IPS-NIHi7 (cell line): Measurements from ENCODE around the gene PABPN1.

Experiments used
- DNase-seq: peaks from one replicate; pipeline ENCODE4 v3.0.0; 2012; ENCODE audit warnings: mixed read lengths; ENCODE audit errors: extremely low spot score

PABPN1 gene

DNA sequence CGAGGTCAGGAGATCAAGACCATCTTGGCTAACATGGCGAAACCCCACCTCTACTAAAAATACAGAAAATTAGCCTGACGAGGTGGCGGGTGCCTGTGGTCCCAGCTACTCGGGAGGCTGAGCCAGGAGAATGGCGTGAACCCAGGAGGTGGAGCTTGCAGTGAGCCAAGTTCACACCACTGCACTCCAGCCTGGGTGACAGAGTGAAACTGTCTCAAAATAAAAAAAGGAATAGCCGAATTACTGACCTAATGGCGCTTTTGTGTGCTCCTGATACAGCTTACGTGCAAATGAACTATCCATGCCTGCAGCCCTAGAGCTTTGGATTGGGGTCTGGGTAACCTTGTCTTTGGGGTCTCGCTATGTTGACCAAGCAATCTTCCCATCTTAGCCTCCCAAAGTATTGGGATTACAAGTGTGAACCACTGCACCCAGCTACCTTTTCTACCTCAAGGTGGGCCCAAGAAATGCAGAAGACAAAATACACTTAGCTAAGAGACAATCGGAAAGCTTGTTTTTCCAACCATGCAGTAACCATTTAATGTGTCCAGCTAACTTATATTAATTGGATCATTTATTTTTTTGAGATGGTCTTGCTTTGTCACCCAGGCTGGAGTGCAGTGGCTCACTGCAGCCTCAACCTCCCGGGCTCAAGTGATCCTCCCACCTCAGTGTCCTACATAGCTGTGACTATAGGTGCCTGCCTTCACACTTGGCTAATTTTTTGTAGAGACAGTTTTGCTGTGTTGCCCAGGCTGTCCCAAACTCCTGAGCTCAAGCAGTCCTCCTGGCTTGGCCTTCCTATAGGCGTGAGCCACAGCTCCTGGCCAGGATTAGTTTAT is 5.5 kb downstream of the PABPN1 start:
- no peak for DNase-seq

DNA sequence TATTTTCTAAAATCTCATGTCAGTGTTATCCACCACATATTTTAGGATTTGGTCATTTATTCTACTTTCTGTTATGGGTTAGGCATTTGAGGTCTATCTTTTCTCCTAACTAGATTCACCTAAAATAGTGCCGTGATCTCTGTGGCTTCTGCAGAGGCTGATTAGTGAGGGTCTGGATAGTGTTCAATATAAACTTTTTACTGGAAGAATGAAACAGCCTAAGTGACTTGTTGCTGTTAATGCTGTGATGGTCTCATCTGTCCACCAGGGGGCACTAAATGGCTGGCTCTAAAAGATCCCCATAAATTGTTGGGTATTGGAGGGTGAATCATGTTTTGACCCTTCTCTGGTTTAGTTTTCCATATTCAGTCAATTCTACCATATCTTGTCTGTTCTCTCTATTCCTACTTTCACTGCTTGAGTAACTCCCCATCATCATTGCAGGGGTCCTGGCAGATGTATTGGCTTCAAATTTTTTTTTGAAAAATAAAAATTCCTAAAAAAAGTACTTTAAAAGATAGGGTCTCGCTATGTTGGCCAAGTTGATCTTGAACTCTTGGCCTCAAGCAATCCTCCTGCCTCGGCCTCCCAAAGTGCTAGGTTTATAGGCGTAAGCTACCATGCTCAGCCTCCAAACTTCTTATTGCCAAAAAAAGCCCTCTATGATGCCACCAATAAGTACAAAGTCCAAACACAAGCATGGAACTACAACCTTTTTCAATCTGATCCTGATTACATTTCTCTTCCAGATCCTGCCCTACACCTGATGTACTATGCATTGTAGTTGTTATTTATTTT is 6.9 kb downstream of the PABPN1 start:
- peak; percentile 78 for DNase-seq

DNA sequence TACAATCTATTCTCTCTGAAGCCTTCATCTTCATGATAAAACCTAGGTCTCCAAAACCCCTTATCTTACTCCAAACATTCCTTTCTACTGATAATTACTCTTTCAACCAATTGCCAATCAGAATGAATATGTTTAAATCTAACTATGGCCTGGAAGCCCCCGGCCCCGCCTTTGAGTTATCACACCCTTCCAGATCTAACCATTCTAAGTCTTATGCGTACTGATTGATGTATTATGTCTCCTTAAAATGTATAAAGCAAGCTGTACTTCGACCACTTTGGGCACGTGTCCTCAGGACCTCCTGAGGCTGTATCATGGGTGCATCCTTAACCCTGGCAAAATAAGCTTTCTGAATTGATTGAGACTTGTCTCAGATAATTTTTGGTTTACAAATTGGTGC is 14.4 kb downstream of the PABPN1 start:
- DNase-seq, result no peak

DNA sequence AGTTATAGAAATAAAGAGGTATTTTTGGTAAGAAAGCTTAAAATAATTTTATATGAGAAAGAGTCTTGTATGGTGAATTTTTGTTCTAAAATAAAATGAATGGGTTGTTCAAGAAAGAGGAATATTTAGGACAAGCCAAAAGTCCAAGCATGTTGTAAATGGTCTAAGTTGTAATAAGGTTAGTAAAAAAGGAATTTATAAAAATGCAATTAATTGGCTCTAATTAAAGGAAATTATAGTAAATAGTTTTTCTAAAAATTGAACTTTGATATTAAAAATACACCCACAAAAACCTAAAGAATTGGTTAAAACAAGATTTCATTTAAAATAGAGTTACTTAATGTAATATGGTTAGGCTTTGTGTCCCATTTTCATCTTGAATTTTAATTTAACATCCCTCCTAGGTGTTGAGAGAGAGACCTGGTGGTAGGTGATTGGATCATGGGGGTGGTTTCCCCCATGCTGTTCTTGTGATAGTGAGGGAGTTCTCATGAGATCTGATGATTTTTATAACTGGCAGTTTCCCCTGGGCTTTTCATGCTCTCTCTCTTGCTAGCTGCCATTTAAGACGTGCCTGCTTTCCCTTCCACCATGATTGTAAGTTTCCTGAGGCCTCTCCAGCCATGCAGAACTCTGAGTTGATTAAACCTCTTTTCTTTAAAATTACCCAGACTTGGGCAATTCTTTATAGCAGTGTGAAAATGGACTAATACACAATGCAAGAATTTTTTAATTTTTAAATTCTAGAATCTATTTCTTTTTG is 18.4 kb downstream of the PABPN1 start:
- no peak for DNase-seq

DNA sequence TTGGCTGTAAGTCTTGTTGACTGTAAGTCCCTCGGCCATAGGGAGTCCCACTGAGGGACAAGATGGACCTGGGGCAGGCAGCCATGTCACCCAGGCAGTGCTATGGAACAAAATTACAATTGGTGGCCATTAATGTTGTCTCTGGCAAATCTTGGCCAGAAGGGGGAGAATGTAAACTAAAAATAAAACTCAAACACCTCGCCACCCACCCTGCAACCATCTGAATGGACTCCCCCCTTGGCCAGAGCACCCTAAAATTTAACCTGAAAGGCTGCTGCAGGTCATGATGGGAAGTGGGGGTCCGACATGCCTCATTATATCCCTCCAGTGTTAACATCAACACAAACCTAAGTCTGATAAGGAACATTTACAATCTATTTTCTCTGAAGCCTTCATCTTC is 23.2 kb downstream of the PABPN1 start:
- no peak for DNase-seq

DNA sequence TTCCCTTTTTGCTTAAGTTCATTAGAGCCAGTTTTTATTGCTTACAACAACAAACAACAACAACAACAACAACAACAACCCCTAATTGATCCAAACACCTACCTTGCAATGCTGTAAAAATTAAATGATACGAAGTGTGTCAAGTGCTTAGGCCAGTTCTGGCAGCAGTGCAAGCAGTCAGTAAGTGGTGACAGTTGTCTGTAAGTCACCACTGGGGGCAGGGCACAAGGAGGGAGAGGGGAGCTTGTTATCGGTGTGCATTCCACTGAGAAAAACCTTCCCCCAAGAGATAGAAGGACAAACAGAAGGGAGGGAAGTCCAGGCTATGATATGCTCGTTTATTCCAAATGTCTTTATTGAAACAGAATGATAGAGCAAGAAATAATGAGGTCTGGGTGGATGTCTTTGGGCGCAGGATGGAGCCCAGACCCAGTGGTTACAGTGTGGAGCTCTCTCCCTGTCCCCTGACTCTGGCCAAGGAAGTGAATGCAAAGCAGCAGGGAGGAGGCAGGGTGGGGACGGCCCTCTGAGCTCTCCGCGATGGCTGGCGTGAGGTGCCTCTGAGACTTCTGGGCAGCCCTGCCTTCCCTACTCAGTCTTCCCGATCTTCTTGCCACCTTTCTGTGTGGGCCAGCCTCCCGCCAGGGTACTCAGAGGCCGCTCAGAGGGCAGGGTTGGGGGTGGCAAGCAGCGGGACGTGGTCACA is 24.9 kb downstream of the PABPN1 start:
- peak; percentile 36 for DNase-seq

DNA sequence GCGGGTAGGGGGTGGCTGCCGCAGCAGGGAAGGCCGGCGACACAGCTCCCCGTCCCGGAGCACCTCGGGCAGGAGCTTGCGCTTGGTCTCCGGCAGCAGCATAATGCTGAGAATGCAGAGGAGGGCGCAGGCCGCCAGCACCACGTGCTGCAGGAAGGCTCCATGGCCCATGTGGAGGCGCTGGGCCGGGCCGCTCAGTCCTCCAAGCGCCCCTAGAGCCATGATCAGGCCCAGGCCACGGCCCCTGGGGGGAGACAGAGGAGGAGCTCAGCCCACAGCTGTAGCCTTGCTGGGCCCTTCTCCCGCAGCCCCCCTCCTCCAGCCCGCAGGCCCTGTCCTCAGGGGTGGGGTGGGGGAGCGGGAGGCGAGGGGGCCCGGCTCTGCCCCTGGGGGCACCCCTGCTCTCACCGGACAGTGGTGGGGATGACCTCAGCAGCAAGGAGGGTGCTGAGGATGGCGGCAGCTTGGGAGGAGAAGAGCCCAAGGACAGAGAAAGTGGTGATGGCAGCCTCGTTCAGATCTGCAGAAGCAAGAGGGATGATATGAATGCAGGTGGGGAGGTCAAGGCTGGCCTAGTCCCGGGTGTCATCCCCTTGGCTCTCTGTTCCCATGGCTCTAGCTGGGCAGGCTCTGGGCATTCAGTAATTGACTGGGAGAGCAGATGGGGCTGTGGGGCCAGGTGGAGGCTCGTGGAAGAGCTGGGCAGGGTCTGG is 25.6 kb downstream of the PABPN1 start:
- peak; percentile 26 for DNase-seq

DNA sequence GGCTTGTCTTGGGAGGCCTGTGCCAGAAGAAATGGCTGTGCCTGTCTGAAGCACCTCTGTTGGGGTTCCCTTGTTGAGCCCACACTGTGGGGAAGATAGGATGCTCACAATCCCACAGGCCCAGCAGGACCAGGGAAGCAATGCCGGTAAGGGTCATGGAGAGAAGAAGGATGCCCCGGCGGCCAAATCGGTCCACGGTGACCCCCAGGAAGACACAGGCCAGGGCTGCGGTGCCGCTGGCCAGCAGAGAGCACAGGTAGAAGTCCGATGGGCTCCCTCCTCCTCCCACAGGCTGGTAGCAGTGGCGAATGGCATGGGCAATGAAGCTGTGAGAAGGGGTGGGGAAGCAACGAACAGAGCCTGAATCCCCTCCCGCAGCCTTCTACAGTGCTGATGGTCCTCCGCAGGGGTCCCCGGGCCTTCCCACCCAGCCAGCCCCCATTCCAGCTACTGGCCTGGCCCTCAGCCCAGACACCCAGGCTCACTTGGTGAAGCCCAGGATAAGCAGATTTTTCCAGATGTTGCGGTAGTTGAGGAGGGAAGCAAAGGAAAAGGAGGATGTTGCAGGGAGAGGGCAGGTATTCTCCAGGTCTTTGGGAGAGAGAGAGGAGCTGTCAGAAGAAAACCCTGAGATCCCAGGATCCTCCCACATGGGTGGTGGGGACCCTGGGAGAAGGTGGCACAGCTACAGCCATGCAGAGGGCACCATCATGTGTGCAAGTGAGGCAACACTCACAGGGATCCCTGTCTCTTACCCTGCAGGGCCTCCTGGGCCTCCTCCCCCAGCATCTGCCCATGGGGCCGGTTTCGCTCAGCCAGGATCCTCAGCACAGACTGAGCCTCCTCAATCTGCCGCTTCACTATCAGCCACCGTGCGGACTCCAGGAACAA is 26.4 kb downstream of the PABPN1 start:
- no peak for DNase-seq

DNA sequence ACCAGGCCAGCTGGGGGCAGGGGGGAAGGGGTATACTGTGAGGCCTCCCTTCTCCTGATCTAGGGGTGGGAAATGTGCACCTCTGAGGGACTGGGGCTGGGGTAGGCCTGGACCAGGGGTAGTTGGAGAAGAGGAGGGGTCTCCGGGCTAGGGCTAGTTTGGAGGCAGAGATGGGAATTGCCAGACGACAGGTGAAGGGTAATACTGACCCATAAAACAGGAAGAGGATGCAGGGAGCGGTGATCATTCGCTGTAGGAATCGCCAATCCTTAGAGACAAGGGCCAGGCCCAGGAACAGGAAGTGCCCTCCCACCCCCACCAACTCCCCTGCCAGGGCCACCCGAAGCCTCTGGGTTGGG is 27.0 kb downstream of the PABPN1 start:
- DNase-seq, result no peak

DNA sequence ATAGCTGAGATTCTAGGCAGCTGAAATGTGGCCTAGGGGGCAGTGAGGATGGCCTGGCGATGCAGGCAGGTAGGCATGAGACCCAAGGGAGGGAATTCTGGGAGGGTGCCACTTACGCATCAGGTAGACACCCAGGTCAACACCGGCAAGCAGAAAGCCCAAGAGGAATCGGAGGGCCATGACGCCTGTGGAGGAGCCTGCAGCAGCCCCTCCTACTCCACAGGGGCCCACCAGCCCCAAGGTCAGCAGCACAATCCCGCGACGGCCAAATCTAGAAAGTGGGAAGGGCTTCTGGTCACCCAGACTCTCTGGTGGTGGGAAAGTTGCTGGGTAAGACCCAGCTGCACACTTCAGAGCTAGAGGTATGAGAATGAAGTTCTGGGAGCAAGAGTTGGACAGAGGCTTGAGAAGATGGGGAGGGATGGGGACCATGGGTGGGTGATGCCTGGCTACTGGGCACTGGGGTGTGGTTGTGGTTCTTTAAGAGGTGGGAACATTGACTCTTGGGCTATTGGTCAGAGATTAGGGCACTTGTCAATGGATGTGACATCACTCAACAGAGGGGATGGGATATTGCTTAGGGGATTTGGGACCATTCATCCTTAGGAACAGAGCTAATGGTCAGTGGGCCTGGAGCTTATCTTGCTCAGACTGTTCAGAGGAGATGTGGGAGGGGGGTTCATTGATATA is 28.0 kb downstream of the PABPN1 start:
- no peak for DNase-seq

DNA sequence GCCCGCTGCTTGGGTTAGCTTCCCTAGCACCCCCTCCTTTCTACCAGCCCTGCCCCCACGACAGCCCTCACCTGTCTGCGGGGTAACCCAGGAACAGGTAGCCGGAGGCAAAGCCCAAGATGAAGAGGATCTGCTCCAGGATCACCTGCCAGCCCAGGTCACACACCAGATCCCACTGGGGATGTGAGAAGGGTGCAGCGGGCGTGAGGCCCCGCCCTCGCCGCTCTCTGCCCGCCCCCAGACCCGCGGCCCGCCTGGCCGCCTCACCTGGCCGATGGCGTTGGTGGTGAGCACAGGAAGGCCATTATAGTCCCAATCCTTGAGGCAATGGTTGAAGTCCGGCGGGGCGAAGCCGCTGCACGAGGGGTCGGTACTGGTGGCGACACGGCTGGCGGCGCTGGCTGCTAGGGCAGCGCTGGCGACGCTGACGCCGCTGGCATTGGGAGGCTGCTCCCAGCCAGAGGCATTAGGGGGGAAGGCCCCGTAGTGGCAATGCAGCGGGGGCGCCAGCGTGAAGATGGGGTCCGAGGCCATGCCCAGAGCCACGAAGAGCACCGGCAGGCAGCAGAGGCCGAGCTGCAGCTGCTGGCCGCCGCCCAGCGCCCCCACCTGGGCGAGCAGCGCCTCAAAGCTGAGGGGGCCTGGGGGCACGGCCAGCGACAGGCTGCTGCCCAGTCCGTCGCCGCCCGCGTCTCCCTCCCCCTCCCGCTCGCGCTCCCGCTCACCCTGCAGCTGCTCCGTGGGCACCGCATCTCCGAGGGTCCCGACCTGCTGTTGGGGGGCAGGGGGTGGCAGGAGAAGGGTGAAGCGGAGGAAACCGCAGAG is 30.6 kb downstream of the PABPN1 start:
- peak; percentile 67 for DNase-seq

DNA sequence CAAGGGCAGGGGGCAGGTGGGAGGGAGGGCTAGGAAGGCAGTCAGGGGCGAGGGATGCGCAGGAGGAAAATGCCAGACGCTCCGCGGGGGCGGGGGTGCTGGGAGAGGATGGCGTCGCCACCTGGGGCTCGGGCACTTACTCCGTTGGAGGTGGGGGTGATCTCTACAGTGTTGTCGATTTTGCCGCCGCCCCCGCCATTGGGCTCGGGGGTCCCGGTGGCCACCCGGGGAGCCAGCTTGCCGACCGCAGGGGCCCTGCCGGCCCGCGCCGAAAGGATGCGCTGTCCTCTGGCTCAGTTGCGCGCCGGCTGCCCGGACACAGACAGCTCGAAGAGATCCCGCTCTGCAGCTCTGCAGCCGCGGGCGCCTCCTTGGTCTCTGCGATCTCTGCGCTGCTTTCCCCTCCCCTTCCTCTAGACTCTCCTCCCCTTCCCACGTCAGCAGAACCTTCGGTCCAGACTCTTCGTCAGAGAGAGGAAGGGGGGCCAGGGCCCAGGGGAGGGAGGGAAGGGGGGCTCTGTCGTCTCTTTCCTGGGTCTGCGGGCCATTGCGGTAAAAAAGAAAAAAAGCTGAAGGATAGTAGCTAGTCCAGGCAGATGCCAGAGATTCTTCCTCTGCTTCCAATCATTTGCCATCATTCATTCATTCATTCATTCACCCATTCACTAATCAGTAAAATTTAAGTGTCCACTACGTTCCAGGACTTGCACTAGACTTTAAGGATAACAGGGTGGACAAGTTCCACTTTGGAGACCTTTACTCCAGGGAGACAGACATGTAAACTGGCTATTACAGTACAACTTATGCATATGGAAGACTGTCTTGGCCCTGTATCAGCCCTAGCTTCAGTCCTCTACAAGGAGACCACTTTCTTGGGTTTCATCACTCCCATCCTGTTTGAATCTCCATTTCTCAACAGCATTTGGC is 31.5 kb downstream of the PABPN1 start, which contains the start of gene SLC22A17:
Gene SLC22A17 (minus strand): TSS at position 382 of the 927 bp plus-strand sequence.
- peak; percentile 90 for DNase-seq

DNA sequence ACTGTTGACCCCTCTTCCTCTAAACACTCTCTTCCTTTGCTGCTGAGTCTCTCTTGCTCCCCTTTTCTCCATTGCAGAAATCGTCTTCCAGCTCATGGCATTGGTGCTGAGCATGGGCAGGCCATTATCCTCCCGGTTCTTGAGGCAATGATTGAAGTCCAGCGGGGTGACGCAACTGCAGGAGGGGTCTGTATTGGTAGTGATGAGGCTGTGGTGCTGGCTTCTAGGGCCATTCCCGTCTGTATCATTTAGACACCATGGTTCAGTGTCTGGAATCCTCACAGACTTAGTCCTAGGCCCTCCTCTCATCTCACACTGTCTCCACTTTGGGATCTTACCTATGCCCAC is 32.1 kb downstream of the PABPN1 start:
- DNase-seq, result no peak

DNA sequence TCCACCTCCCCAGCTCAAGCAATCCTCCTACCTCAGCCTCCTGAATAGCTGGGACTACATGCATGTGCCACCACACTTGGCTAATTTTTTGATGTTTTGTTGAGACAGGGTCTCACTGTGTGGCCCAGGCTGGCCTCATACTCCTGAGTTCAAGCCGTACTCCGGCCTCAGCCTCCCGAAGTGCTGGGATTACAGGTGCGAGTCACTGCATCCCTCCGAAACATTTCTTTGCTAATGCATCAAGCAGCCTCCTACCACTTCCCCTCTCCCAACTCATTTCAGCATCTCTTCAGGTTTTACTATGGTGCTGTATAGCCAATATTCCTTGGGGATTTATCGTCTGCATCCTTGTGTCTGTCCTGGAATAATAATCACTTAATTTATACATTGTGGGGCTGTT is 33.7 kb downstream of the PABPN1 start:
- no peak for DNase-seq

DNA sequence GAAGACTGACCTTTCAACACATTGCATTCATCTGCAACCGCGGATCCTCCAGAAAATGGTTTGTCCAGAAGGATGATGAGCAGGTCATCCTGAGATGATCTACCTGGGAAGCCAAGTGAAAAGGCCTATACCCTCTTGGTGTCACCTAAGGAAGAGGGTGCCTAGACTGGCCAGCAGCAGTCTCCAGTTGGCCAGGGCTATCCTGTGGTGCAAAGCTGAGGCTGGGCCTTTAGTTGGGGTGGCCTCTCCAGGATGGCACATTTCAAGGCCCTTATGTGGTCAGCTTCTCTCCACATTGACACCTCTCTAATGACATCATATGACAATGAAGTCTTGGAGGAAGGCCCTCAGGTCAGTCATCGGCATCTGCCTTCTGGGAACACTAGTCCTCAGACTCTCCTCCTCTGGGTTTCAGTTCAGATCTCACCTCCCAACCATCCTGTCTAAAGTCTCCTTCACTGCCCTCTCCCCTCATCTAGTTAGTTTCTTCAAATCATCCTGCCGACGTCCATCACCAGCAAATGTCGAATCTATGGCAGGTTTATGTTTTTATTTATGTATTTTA is 34.7 kb downstream of the PABPN1 start:
- DNase-seq, result no peak

DNA sequence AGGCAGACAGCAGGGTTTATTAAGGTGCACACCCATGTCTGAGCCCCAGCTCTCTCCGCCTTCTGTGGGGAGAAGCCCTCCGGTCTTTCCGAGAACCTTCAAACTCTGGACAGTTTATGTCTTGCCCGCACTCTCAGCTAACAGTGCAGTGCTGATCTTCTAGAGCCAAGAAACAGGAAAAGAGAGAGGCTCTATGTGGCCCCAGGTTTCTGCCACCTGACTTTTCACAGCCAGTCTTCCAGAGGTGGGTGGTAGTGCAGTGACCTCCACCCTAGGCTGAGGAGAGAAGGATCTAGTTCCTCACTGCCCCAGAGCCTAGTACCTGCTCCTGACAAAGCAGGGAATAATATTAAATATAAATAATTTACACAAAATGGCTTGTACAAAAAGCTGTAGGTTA is 35.4 kb downstream of the PABPN1 start:
- no peak for DNase-seq

DNA sequence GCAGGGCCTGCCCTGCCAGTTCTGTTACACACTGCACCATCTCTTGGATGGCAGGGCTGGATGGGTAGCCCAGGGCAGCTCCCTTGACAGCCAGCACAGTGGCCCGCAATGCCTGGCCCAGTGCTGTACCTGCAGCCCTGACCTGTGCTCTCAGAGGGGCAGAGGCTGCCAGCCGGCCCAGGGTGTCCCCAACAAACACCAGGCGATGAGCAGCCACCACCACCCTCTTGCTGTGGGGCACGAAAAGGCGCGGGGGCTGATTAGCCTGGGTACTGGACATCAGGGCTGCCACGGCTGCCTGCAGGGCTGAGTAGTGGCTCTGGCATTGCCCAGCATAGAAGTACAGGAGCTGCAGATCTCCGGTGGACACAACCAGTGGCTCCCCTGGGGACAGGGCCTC is 36.0 kb downstream of the PABPN1 start:
- no peak for DNase-seq
